ENCODE measurements around the gene SETD5.
A peak's percentile ranks its signal among the peaks of the same experiment; 100 is the strongest.

DNA sequence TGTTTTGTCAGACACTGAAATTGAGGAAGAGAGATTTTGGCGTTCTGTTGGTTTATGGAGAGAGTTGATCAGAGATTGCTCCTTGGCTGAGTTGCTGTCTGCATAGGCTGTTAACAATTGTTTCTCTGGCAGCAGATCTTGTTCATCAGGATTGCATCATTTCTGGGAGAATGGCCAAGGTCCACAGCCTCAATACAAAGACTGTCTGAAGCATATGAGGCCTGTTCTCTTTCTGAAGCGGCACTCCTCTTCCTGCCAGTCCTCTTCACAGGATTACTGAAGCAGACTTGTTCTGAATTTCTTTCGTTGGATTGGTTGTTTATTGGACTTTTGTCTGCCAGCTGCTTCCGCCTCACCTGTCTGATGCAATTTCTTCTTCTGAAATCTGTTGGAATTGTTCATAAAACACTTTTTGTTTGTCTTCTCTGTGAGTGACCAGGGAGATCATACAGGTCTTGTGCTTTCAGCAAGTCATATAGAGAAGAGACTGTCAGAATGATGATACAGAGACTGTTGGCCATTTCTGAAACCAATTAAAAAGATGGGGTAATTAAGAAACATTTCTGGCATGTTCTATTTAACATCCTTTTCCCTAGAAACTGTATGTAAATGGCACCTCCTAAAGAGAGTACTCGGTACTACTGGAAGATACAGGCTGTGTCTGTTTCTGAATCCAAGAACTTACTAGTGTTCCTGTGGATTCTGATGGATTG is 25.5 kb downstream of the SETD5 start:
- peak; percentile 61 for TF ChIP-seq CTCF (conservative IDR thresholded peaks at IDR 0.05; ENCODE audit: low read length)
- no peak for TF ChIP-seq EZH2phosphoT487 (IDR thresholded peaks at IDR 0.05; ENCODE audit: borderline replicate concordance, low read depth, low read length)

Data from OCI-LY7 (cell line).